Measurements from ENCODE around the gene MEGF11. TPM values are rescaled to one million over a fixed set of nuclear protein-coding genes. Genes with fewer than 3 reads are reported as not detected.
"Not testable (repeated sequence)": the region's sequence is repeated elsewhere in the genome, so short reads cannot be mapped to it uniquely, and the experiment has no call there.

Gene MEGF11
- total RNA-seq, 3 donors from 2014 or later: not detected

GRCh38 chr15:66004618-66005262 lies 248.8 kb downstream of the MEGF11 start:
- intact Hi-C loops (cut with DNase I; ENCODE audit: low total_unique reads): no loop called here
- DNase-seq (ENCODE audit: low spot score in 2 of 2): no peak
- no peaks in the 10 kb centered on the region for H3K4me1 ChIP-seq
- TF ChIP-seq POLR2A (IDR thresholded peaks at IDR 0.05): no peak
- peaks cover 0 to 24% of the 10 kb centered on the region in 2 donors for H3K27me3 ChIP-seq
- no peaks in the 10 kb centered on the region for H3K36me3 ChIP-seq
- H3K4me3 ChIP-seq: no peak overlapping the region
- H3K27ac ChIP-seq: no peak overlapping the region
- H3K9me3 ChIP-seq: no peaks in the 10 kb centered on the region

GRCh38 chr15:66003129-66003528 lies 250.4 kb downstream of the MEGF11 start:
- H3K27ac ChIP-seq; DNase-seq (ENCODE audit: low spot score in 2 of 2); H3K36me3 ChIP-seq; H3K9me3 ChIP-seq; H3K4me1 ChIP-seq; H3K4me3 ChIP-seq; intact Hi-C loops (cut with DNase I; ENCODE audit: low total_unique reads): not testable (repeated sequence)
- peaks cover 0 to 24% of the 10 kb centered on the region in 2 donors for H3K27me3 ChIP-seq

- Histone ChIP-seq H3K36me3 (no peaks in the 10 kb centered on the region), H3K27me3 (peaks cover 0 to 22% of the 10 kb centered on the region in 2 donors), H3K4me3 (no peak overlapping the region), H3K4me1 (no peaks in the 10 kb centered on the region), H3K27ac (no peak overlapping the region), H3K9me3 (no peaks in the 10 kb centered on the region)
- DNase-seq (ENCODE audit: low spot score in 2 of 2): no peak
- intact Hi-C loops (cut with DNase I; ENCODE audit: low total_unique reads): no loop called here
- TF ChIP-seq POLR2A (IDR thresholded peaks at IDR 0.05) (no peak), CTCF (IDR thresholded peaks at IDR 0.05) (no peak), POLR2AphosphoS5 (IDR thresholded peaks at IDR 0.05) (no peak)
These were observed 251.7 kb downstream of the MEGF11 start for GRCh38 chr15:66001717-66002426.

GRCh38 chr15:66001042-66001441 lies 252.5 kb downstream of the MEGF11 start:
- no peaks in the 10 kb centered on the region for H3K36me3 ChIP-seq
- peaks cover 0 to 16% of the 10 kb centered on the region in 2 donors for H3K27me3 ChIP-seq
- TF ChIP-seq POLR2AphosphoS5 (IDR thresholded peaks at IDR 0.05) (no peak), POLR2A (IDR thresholded peaks at IDR 0.05) (no peak), CTCF (IDR thresholded peaks at IDR 0.05) (no peak)
- H3K4me1 ChIP-seq: no peaks in the 10 kb centered on the region
- no peaks in the 10 kb centered on the region for H3K9me3 ChIP-seq
- H3K27ac ChIP-seq: no peak overlapping the region
- H3K4me3 ChIP-seq: no peak overlapping the region
- DNase-seq (ENCODE audit: low spot score in 2 of 2): no peak
- intact Hi-C loops (cut with DNase I; ENCODE audit: low total_unique reads): no loop called here

GRCh38 chr15:65998486-65998885 lies 255.1 kb downstream of the MEGF11 start:
- no peak for DNase-seq (ENCODE audit: low spot score in 2 of 2)
- Histone ChIP-seq H3K36me3 (no peaks in the 10 kb centered on the region), H3K4me3 (no peak overlapping the region), H3K27ac (no peak overlapping the region), H3K27me3 (peaks cover 0 to 27% of the 10 kb centered on the region in 2 donors), H3K4me1 (no peaks in the 10 kb centered on the region), H3K9me3 (no peaks in the 10 kb centered on the region)
- intact Hi-C loops (cut with DNase I; ENCODE audit: low total_unique reads): no loop called here
- TF ChIP-seq POLR2A (IDR thresholded peaks at IDR 0.05) (no peak), POLR2AphosphoS5 (IDR thresholded peaks at IDR 0.05) (no peak), CTCF (IDR thresholded peaks at IDR 0.05) (no peak)

- H3K27ac ChIP-seq: no peak overlapping the region
These were observed 256.6 kb downstream of the MEGF11 start for GRCh38 chr15:65996901-65997300.

More at GRCh38 chr15:65996901-65997300, 256.6 kb downstream of the MEGF11 start:
- DNase-seq (ENCODE audit: low spot score in 2 of 2): no peak
- Histone ChIP-seq H3K4me3 (no peak overlapping the region), H3K9me3 (no peaks in the 10 kb centered on the region), H3K36me3 (no peaks in the 10 kb centered on the region), H3K4me1 (no peaks in the 10 kb centered on the region), H3K27me3 (peaks cover 0 to 34% of the 10 kb centered on the region in 2 donors)
- no peak for TF ChIP-seq POLR2AphosphoS5 (IDR thresholded peaks at IDR 0.05)
- TF ChIP-seq CTCF (IDR thresholded peaks at IDR 0.05): no peak
- no peak for TF ChIP-seq POLR2A (IDR thresholded peaks at IDR 0.05)
- intact Hi-C loops (cut with DNase I; ENCODE audit: low total_unique reads): no loop called here

Data from breast epithelium (tissue), 4 donors.